HCT116 (cell line): ENCODE measurements around the gene WDPCP. TPM values are rescaled to one million over a fixed set of nuclear protein-coding genes. Genes with fewer than 3 reads are reported as not detected.

Experiments
- ATAC-seq: fragments of 200-7000 bp; cut with Tn5 transposase; 2 replicates; pipeline ENCODE4 v1.9.1; 2020; ENCODE audit warnings: mild to moderate bottlenecking, moderate library complexity
- BruUV-seq: library from RNA; stranded (reverse); fragments of 400-500 nt; replicated peaks from 2 replicates; lab custom pipeline; 2021; lab: Mats Ljungman, UMichigan
- CTCF ChIA-PET: fragments of 300-600 bp; sonication (Branson Sonifier 250); formaldehyde crosslinking; loops from one replicate; lab custom pipeline; 2021; ENCODE audit warnings: antibody characterized with exemption; lab: Charles Lee
- POLR2A ChIA-PET: fragments of 300-600, 350-600 bp; sonication (Branson Sonifier 250); formaldehyde crosslinking; loops from one replicate; lab custom pipeline; 2021; ENCODE audit warnings: antibody characterized with exemption; lab: Charles Lee
- RAD21 ChIA-PET, 2 experiments: fragments of 300-600 bp; sonication (Branson Sonifier 250); formaldehyde crosslinking; loops; one replicate each; lab custom pipeline; 2023; ENCODE audit warnings: low total read pairs in 2 of 2; ENCODE audit not compliant: uncharacterized antibody in 2 of 2, unreplicated experiment in 2 of 2, low non-redundant PET in 1 of 2; lab: Charles Lee
- DNase-seq: peaks from one replicate; pipeline ENCODE4 v3.0.0-alpha.2; 2010; ENCODE audit warnings: low read depth, low spot score
- H2AFZ ChIP-seq: fragments of 200-600 bp; shearing (Covaris generic), sonication (generic); 2 replicates; pipeline ENCODE4 v1.6.1; 2017; ENCODE audit warnings: low read depth, mixed run types, mixed read lengths, antibody characterized with exemption, low read length; ENCODE audit not compliant: poor library complexity, severe bottlenecking
- H3K27ac ChIP-seq: 2 replicates; pipeline ENCODE4 v1.5.1; 2012; ENCODE audit warnings: low read depth, low read length
- H3K27me3 ChIP-seq: fragments of 200-600 bp; sonication (generic); 2 replicates; pipeline ENCODE4 v1.6.1; 2016; ENCODE audit warnings: mixed run types, low read length, mixed read lengths; ENCODE audit not compliant: insufficient read depth
- H3K36me3 ChIP-seq, 2 experiments: fragments of 200-500 bp in 1 of 2; fragments of 200-600 bp in 1 of 2; sonication (Bioruptor generic) in 1 of 2; sonication (generic) in 1 of 2; 2 replicates each; pipeline versions ENCODE4 v1.5.1 to v1.6.1; 2014 to 2016; ENCODE audit warnings: low read length in 2 of 2, inconsistent platforms in 1 of 2, mixed read lengths in 1 of 2, mixed run types in 1 of 2; ENCODE audit not compliant: insufficient read depth in 2 of 2, control insufficient read depth in 1 of 2
- H3K4me1 ChIP-seq, 2 experiments: fragments of 200-600 bp in 1 of 2; sonication (generic) in 1 of 2; 2 replicates each; pipeline versions ENCODE4 v1.5.1 to v1.6.1; 2012 to 2017; ENCODE audit warnings: low read length in 2 of 2, inconsistent platforms in 1 of 2, mild to moderate bottlenecking in 1 of 2, mixed read lengths in 1 of 2, mixed run types in 1 of 2, moderate library complexity in 1 of 2; ENCODE audit not compliant: insufficient read depth in 2 of 2, control insufficient read depth in 1 of 2
- H3K4me2 ChIP-seq: fragments of 200-600 bp; sonication (generic); 2 replicates; pipeline ENCODE4 v1.6.1; 2017; ENCODE audit warnings: mixed run types, low read length, mixed read lengths
- H3K4me3 ChIP-seq, 2 experiments: fragments of 200-600 bp in 1 of 2; sonication (generic) in 1 of 2; replicated peaks in 1 of 2; 2 replicates each; pipeline ENCODE4 v1.5.1; 2011 to 2016; ENCODE audit warnings: low read length in 2 of 2, control low read depth in 1 of 2, low read depth in 1 of 2, mild to moderate bottlenecking in 1 of 2, mixed read lengths in 1 of 2, mixed run types in 1 of 2
- H3K79me2 ChIP-seq: fragments of 200-600 bp; sonication (generic); 2 replicates; pipeline ENCODE4 v1.6.1; 2017; ENCODE audit warnings: mild to moderate bottlenecking, mixed run types, low read length, moderate library complexity, mixed read lengths; ENCODE audit not compliant: insufficient read depth
- H3K9ac ChIP-seq: fragments of 200-600 bp; sonication (generic); 2 replicates; pipeline ENCODE4 v1.6.1; 2016; ENCODE audit warnings: low read length, mixed read lengths
- H3K9me2 ChIP-seq: fragments of 200-600 bp; sonication (generic), shearing (Covaris generic); 2 replicates; pipeline ENCODE4 v1.6.1; 2017; ENCODE audit warnings: mixed run types, mild to moderate bottlenecking, moderate library complexity; ENCODE audit not compliant: insufficient read depth
- H3K9me3 ChIP-seq, 2 experiments: fragments of 200-500 bp in 1 of 2; fragments of 200-600 bp in 1 of 2; sonication (Bioruptor generic) in 1 of 2; sonication (generic) in 1 of 2; 2 replicates each; pipeline ENCODE4 v1.6.1; 2014 to 2017; ENCODE audit warnings: low read length in 2 of 2, mixed read lengths in 2 of 2, inconsistent platforms in 1 of 2, low read depth in 1 of 2, mild to moderate bottlenecking in 1 of 2, mixed run types in 1 of 2, moderate library complexity in 1 of 2; ENCODE audit not compliant: control insufficient read depth in 1 of 2, insufficient read depth in 1 of 2
- H4K20me1 ChIP-seq: fragments of 200-600 bp; sonication (generic), shearing (Covaris generic); 2 replicates; pipeline ENCODE4 v1.6.1; 2017; ENCODE audit warnings: mixed run types, mild to moderate bottlenecking, moderate library complexity; ENCODE audit not compliant: insufficient read depth
- CEBPB ChIP-seq: IDR thresholded peaks from 2 replicates; pipeline ENCODE4 v1.6.1; 2012; ENCODE audit warnings: low read depth
- CTCF ChIP-seq, 3 experiments: fragments of 200-600 bp in 1 of 3; sonication (generic) in 1 of 3; IDR thresholded peaks in 2 of 3; conservative IDR thresholded peaks in 1 of 3; 2 replicates each; pipeline ENCODE4 v1.5.1; 2012 to 2017; ENCODE audit warnings: low read depth in 2 of 3, low read length in 2 of 3, antibody characterized with exemption in 1 of 3, borderline replicate concordance in 1 of 3, control low read depth in 1 of 3, mild to moderate bottlenecking in 1 of 3, mixed read lengths in 1 of 3, mixed run types in 1 of 3, moderate library complexity in 1 of 3; ENCODE audit not compliant: insufficient read depth in 1 of 3
- ELF1 ChIP-seq: IDR thresholded peaks from 2 replicates; pipeline ENCODE4 v1.6.1; 2012; ENCODE audit warnings: low read depth, borderline replicate concordance
- EZH2 ChIP-seq: fragments of 200-600 bp; sonication (generic); IDR thresholded peaks from 2 replicates; pipeline ENCODE4 v1.6.1; 2017; ENCODE audit warnings: antibody characterized with exemption, mixed run types
- FOSL1 ChIP-seq: IDR thresholded peaks from 2 replicates; pipeline ENCODE4 v1.6.1; 2012; ENCODE audit warnings: low read depth
- JUND ChIP-seq: IDR thresholded peaks from 2 replicates; pipeline ENCODE4 v1.6.1; 2012
- POLR2AphosphoS5 ChIP-seq: IDR thresholded peaks from 2 replicates; pipeline ENCODE4 v1.6.1; 2011; ENCODE audit warnings: mild to moderate bottlenecking, low read depth, low read length, moderate library complexity
- REST ChIP-seq: IDR thresholded peaks from 2 replicates; pipeline ENCODE4 v1.6.1; 2012; ENCODE audit warnings: low read depth
- YY1 ChIP-seq: IDR thresholded peaks from 2 replicates; pipeline ENCODE4 v1.6.1; 2011; ENCODE audit warnings: low read length, low read depth, moderate library complexity, mild to moderate bottlenecking; ENCODE audit not compliant: insufficient replicate concordance; ENCODE audit errors: extremely low read depth
- ZBTB33 ChIP-seq: IDR thresholded peaks from 2 replicates; pipeline ENCODE4 v1.6.1; 2011; ENCODE audit warnings: mild to moderate bottlenecking, low read length, moderate library complexity; ENCODE audit not compliant: insufficient replicate concordance; ENCODE audit errors: extremely low read depth
- ZNF274 ChIP-seq: fragments of 200-500 bp; sonication (Bioruptor generic); IDR thresholded peaks from 2 replicates; pipeline ENCODE4 v1.6.1; 2014; ENCODE audit warnings: mild to moderate bottlenecking, low read depth, low read length, inconsistent platforms
- intact Hi-C: fragments of 100-400 bp; cut with micrococcal nuclease; formaldehyde crosslinking; loops from 2 replicates; pipeline ENCODE4 v1.10.0; 2022
- total RNA-seq: library from RNA; stranded (reverse); gene quantifications from one replicate; pipeline ENCODE4 v1.2.1, GENCODE V29; 2021; ENCODE audit not compliant: unreplicated experiment
- TF ChIP-seq, protein P1 (sequence below): IDR thresholded peaks from 2 replicates; pipeline ENCODE4 v1.6.1; 2012

WDPCP gene
- total RNA-seq, 1 experiment from 2014 or later: 4.1 TPM

DNA sequence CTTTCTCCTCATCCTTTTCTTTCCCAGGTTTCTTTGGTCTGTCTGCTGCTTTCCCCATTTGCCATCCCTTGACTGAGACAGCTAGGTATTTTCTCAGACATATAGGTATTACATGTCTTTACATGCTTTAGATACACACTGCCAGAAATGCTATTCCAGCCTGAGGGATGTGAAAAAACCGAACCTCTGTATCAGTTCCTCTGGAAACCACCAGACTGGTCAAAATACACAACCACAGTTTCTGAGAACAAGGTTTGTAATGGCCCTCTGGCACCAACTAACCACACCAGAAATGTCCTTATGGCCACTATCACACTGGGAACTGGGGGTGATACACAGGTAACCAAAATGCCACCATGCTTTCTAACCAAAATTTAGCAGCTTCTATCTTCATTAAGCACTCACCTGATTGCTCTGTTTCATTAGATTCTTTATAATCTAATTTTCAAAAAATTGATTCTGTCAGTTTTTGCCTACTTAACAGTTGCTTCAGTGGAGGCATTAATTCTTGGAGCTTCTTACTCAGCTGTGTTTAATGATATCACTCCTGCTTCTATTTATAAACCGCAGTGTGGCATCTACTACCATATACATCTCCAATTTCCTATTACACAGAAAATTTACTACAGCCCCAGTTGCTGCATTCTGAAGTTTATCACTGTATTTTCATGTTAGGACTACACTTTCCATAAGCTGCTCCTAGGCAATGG, 243.5 kb downstream of the WDPCP start:
- Histone ChIP-seq H3K4me2 (no peak overlapping the region), H3K4me1 (no peaks in the 10 kb centered on the region), H3K36me3 (no peaks in the 10 kb centered on the region), H3K27me3 (no peaks in the 10 kb centered on the region), H3K9me3 (no peaks in the 10 kb centered on the region; a peak in 1 of 4 replicates), H3K27ac (no peak overlapping the region), H4K20me1 (no peaks in the 10 kb centered on the region), H3K79me2 (no peaks in the 10 kb centered on the region), H3K9ac (no peak overlapping the region), H3K9me2 (no peaks in the 10 kb centered on the region), H3K4me3 (no peak overlapping the region), H2AFZ (no peak overlapping the region)
- ChIA-PET RAD21 (no interaction called here), CTCF (no interaction called here), POLR2A (no interaction called here)
- no peak for DNase-seq
- no TSS peak for BruUV-seq
- ATAC-seq: no peak
- no peak for TF ChIP-seq ZBTB33
- TF ChIP-seq ELF1: no peak
- no peak for TF ChIP-seq CEBPB
- no peak for TF ChIP-seq CTCF (IDR thresholded peaks at IDR 0.05 in 2 of 3, conservative IDR thresholded peaks at IDR 0.05 in 1 of 3; ENCODE audit: borderline replicate concordance in 1 of 3, insufficient read depth in 1 of 3, low read depth in 2 of 3, low read length in 2 of 3)
- no peak for TF ChIP-seq REST
- no peak for TF ChIP-seq FOSL1
- TF ChIP-seq JUND: no peak
- TF ChIP-seq, protein P1, sequence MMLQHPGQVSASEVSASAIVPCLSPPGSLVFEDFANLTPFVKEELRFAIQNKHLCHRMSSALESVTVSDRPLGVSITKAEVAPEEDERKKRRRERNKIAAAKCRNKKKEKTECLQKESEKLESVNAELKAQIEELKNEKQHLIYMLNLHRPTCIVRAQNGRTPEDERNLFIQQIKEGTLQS: no peak
- TF ChIP-seq ZNF274: no peak
- no peak for TF ChIP-seq EZH2
- TF ChIP-seq YY1: no peak
- no peak for TF ChIP-seq POLR2AphosphoS5
- intact Hi-C loops: no loop called here
